ENCODE results near the gene INPP5K. TPM values are rescaled to one million over a fixed set of nuclear protein-coding genes. Genes with fewer than 3 reads are reported as not detected.

The INPP5K gene
- total and polyA plus RNA-seq, 10 of the 15 experiments (the other 5 are each of a cell fraction or from before 2014, with no cell fraction given): 0.58 to 41.2 (median 23.3) TPM

DNA sequence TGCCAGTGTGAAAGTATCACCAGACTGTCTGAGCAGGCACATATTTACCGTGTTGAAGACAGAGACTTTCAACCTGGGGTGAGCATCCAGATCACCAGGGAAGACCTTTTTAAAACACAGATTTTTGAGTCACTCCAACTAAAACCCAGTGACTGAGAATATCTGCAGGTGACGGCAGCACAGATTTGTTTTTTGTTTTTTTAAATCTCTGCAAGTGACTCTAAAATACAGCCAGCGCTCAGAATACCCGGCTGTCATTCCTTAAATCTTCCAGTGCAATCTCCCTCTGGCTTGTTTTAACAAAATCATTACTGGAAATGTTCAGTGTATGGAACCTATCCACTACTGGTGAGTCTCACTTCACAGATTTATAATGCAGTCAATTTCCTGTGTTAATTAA is 19.3 kb upstream of the INPP5K start:
- ChIA-PET SMC1A (ENCODE audit: uncharacterized antibody, unreplicated experiment) (no interaction called here), RAD21 (ENCODE audit: unreplicated experiment) (no interaction called here), POLR2A (interaction anchor here (0.6 kb wide), 1 partner anchor 148 kb away, joined by 3 read pairs; no protein-coding TSS in a partner anchor), CTCF (no interaction called here)
- BruUV-seq (replicated peaks): no TSS peak
- DNase-seq (ENCODE audit: low read depth, low spot score) (no peak), FAIRE-seq (no peak), ATAC-seq (no peak)
- Histone ChIP-seq H3K9me3 (replicated peaks; ENCODE audit: control insufficient read depth, insufficient read depth, low read length) (no peaks in the 10 kb centered on the region), H3K4me2 (ENCODE audit: control insufficient read depth, insufficient read depth) (no peak overlapping the region), H3K4me1 (ENCODE audit: control insufficient read depth, insufficient read depth, low read length) (no peaks in the 10 kb centered on the region), H3K9ac (ENCODE audit: control insufficient read depth, insufficient read depth, low read length) (no peak overlapping the region), H4K20me1 (ENCODE audit: control insufficient read depth, insufficient read depth) (no peaks in the 10 kb centered on the region), H2AFZ (ENCODE audit: control insufficient read depth, low read depth, low read length) (no peak overlapping the region), H3K79me2 (ENCODE audit: control insufficient read depth, insufficient read depth, low read length) (no peaks in the 10 kb centered on the region), H3K27me3 (replicated peaks in 1 of 2; ENCODE audit: control insufficient read depth in 2 of 2, insufficient read depth in 2 of 2, low read length in 1 of 2) (no peaks in the 10 kb centered on the region), H3K36me3 (ENCODE audit: control insufficient read depth in 2 of 2, insufficient read depth in 2 of 2, low read length in 1 of 2) (peaks cover 18 to 23% of the 10 kb centered on the region in 2 experiments; a peak in 3 of 4 replicates), H3K27ac (ENCODE audit: control insufficient read depth, insufficient read depth) (no peak overlapping the region), H3K4me3 (no peak overlapping the region)
- TF ChIP-seq NFIC (IDR thresholded peaks at IDR 0.05; ENCODE audit: low read depth, low read length) (no peak), POLR2AphosphoS5 (IDR thresholded peaks at IDR 0.05; ENCODE audit: low read length) (no peak), RBBP5 (conservative IDR thresholded peaks at IDR 0.05) (no peak), RUNX3 (IDR thresholded peaks at IDR 0.05; ENCODE audit: low read length) (no peak), ZNF24 (IDR thresholded peaks at IDR 0.05) (no peak), FOS (IDR thresholded peaks at IDR 0.05; ENCODE audit: borderline replicate concordance, extremely low read depth, insufficient read length) (no peak), BHLHE40 (IDR thresholded peaks at IDR 0.05; ENCODE audit: borderline replicate concordance in 1 of 2, low read depth in 2 of 2, low read length in 1 of 2) (no peak), NFXL1 (IDR thresholded peaks at IDR 0.05; ENCODE audit: borderline replicate concordance) (no peak), YBX1 (IDR thresholded peaks at IDR 0.05) (no peak)
- TF ChIP-seq, protein P1, sequence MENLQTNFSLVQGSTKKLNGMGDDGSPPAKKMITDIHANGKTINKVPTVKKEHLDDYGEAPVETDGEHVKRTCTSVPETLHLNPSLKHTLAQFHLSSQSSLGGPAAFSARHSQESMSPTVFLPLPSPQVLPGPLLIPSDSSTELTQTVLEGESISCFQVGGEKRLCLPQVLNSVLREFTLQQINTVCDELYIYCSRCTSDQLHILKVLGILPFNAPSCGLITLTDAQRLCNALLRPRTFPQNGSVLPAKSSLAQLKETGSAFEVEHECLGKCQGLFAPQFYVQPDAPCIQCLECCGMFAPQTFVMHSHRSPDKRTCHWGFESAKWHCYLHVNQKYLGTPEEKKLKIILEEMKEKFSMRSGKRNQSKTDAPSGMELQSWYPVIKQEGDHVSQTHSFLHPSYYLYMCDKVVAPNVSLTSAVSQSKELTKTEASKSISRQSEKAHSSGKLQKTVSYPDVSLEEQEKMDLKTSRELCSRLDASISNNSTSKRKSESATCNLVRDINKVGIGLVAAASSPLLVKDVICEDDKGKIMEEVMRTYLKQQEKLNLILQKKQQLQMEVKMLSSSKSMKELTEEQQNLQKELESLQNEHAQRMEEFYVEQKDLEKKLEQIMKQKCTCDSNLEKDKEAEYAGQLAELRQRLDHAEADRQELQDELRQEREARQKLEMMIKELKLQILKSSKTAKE (IDR thresholded peaks at IDR 0.05; ENCODE audit: low read depth, poor library complexity, severe bottlenecking): no peak
- TF ChIP-seq, protein P2, sequence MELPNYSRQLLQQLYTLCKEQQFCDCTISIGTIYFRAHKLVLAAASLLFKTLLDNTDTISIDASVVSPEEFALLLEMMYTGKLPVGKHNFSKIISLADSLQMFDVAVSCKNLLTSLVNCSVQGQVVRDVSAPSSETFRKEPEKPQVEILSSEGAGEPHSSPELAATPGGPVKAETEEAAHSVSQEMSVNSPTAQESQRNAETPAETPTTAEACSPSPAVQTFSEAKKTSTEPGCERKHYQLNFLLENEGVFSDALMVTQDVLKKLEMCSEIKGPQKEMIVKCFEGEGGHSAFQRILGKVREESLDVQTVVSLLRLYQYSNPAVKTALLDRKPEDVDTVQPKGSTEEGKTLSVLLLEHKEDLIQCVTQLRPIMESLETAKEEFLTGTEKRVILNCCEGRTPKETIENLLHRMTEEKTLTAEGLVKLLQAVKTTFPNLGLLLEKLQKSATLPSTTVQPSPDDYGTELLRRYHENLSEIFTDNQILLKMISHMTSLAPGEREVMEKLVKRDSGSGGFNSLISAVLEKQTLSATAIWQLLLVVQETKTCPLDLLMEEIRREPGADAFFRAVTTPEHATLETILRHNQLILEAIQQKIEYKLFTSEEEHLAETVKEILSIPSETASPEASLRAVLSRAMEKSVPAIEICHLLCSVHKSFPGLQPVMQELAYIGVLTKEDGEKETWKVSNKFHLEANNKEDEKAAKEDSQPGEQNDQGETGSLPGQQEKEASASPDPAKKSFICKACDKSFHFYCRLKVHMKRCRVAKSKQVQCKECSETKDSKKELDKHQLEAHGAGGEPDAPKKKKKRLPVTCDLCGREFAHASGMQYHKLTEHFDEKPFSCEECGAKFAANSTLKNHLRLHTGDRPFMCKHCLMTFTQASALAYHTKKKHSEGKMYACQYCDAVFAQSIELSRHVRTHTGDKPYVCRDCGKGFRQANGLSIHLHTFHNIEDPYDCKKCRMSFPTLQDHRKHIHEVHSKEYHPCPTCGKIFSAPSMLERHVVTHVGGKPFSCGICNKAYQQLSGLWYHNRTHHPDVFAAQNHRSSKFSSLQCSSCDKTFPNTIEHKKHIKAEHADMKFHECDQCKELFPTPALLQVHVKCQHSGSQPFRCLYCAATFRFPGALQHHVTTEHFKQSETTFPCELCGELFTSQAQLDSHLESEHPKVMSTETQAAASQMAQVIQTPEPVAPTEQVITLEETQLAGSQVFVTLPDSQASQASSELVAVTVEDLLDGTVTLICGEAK (IDR thresholded peaks at IDR 0.05; ENCODE audit: borderline replicate concordance): no peak
- TF ChIP-seq, protein P3, sequence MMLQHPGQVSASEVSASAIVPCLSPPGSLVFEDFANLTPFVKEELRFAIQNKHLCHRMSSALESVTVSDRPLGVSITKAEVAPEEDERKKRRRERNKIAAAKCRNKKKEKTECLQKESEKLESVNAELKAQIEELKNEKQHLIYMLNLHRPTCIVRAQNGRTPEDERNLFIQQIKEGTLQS (IDR thresholded peaks at IDR 0.05; ENCODE audit: borderline replicate concordance, extremely low read depth, low read depth, low read length): no peak
- TF ChIP-seq, protein P4, sequence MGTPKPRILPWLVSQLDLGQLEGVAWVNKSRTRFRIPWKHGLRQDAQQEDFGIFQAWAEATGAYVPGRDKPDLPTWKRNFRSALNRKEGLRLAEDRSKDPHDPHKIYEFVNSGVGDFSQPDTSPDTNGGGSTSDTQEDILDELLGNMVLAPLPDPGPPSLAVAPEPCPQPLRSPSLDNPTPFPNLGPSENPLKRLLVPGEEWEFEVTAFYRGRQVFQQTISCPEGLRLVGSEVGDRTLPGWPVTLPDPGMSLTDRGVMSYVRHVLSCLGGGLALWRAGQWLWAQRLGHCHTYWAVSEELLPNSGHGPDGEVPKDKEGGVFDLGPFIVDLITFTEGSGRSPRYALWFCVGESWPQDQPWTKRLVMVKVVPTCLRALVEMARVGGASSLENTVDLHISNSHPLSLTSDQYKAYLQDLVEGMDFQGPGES (IDR thresholded peaks at IDR 0.05): no peak
- intact Hi-C loops (cut with micrococcal nuclease; ENCODE audit: unreplicated experiment): no loop called here
- in situ Hi-C loops (cut with MboI): no loop called here
- 81% methylated on average over 4 of the region's 4 CpGs for WGBS (ENCODE audit: insufficient coverage, insufficient replicate concordance, low lambda C conversion rate, missing lambda C conversion rate)
